Muscle layer of colon (tissue), 2 donors: ENCODE results near the gene DAPP1.
"Not testable (repeated sequence)": the region's sequence is repeated elsewhere in the genome, so short reads cannot be mapped to it uniquely, and the experiment has no call there.

ENCODE experiments used
- H3K27ac ChIP-seq: one replicate; pipeline ENCODE4 v1.7.0; 2013; ENCODE audit warnings: low read depth, mild to moderate bottlenecking, low read length, moderate library complexity
- H3K27me3 ChIP-seq, 2 donors: one replicate each; pipeline ENCODE4 v1.7.0; 2013; ENCODE audit warnings: low read length in 2 of 2, mild to moderate bottlenecking in 2 of 2; ENCODE audit not compliant: insufficient read depth in 2 of 2, control insufficient read depth in 1 of 2
- H3K36me3 ChIP-seq: one replicate; pipeline ENCODE4 v1.7.0; 2013; ENCODE audit warnings: mild to moderate bottlenecking, low read length; ENCODE audit not compliant: insufficient read depth
- H3K4me1 ChIP-seq: one replicate; pipeline ENCODE4 v1.7.0; 2013; ENCODE audit warnings: mild to moderate bottlenecking, low read length; ENCODE audit not compliant: insufficient read depth
- H3K4me3 ChIP-seq, 2 donors: one replicate each; pipeline ENCODE4 v1.7.0; 2013; ENCODE audit warnings: low read length in 2 of 2, low read depth in 1 of 2, mild to moderate bottlenecking in 1 of 2, moderate library complexity in 1 of 2
- H3K9ac ChIP-seq: one replicate; pipeline ENCODE4 v1.7.0; 2013; ENCODE audit warnings: low read length
- H3K9me3 ChIP-seq: one replicate; pipeline ENCODE4 v1.7.0; 2013; ENCODE audit warnings: mild to moderate bottlenecking, low read length
- donor health status: abdominal sarcoma.
- donor health status: Adenocarcinoma of cecum.

The DAPP1 gene

DNA sequence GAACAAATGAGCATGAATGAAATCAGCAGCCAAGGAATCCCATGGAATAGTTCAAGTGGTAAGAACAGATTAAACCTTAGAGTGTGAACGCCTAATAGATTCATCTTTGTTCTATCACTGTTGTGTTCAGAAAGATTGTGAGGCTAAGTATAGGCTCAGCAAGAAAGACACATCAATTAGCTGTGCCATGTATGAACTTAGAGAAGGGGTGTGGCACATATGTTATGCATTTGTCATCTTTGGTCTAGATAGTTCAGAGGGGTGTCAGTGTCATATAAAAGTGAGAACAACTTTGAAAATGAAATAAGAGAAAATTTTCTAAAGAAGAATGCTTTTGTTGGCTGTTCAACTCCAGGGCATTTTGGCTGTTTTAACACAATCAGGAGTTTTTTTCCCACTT, 9.4 kb downstream of the DAPP1 start:
- Histone ChIP-seq H3K36me3 (no peaks in the 10 kb centered on the region), H3K4me1 (no peaks in the 10 kb centered on the region), H3K9ac (no peak overlapping the region), H3K27ac (no peak overlapping the region), H3K9me3 (no peaks in the 10 kb centered on the region), H3K4me3 (no peak overlapping the region), H3K27me3 (no peaks in the 10 kb centered on the region)

DNA sequence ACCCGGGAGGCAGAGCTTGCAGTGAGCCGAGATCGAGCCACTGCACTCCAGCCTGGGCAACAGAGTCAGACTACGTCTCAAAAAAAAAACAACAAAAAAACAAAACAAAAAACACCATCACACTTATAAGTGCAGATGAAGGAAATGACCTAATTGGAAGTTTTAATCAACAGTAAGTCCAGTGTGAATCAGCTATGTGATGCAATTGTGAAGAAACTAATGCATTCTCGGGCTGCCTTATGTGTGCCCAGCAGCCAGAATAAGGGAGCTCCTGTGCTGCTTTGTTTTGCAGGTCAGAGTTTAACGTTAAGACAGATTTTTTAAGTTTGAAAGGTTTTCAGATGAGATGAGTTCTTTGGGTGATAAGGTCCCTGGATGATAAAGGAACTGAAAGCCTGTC, 10.8 kb downstream of the DAPP1 start:
- Histone ChIP-seq H3K4me1 (no peaks in the 10 kb centered on the region), H3K27me3 (no peaks in the 10 kb centered on the region), H3K27ac (no peak overlapping the region), H3K36me3 (no peaks in the 10 kb centered on the region), H3K9me3 (no peaks in the 10 kb centered on the region), H3K9ac (no peak overlapping the region), H3K4me3 (no peak overlapping the region)

DNA sequence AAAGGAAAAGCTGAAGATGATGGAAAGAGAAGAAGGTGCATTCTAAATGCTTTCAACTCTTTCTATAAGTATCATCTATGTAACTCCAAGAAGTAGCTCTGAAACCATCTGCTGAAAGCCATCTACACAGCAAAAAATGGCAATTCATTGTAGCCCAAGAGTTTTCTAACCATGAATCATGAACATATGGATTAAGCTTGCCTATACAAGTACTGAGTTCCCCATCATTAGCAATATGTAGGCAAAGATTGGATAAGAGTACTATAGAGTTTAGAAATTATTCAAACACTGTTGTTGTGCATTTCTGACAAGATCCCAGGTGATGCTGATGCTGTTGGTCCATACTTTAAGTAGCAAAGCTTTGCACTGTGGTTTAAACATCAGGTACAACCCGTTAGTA, 11.2 kb downstream of the DAPP1 start:
- Histone ChIP-seq H3K27me3 (no peaks in the 10 kb centered on the region), H3K4me3 (no peak overlapping the region), H3K36me3 (no peaks in the 10 kb centered on the region), H3K27ac (no peak overlapping the region), H3K9me3 (no peaks in the 10 kb centered on the region), H3K9ac (no peak overlapping the region), H3K4me1 (no peaks in the 10 kb centered on the region)

DNA sequence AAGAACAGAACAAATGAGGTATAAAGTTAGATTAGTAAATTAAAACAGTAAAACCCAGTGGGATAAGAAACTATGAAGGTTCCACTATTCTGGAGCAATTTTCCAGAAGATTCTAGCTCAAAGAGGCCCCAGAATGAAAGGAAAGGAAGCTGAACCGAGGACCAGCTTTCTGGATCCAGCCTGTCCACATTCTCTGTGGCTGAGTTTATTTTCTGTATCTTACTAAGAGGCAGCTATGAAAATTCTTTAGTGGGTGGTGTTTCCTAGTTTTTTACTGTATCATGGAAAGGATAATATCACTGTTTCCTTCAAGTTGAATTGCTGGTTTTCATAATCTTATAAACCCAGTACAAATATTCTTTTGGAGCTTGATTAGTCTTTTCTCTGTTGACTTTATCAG, 11.8 kb downstream of the DAPP1 start:
- no peak overlapping the region for H3K4me3 ChIP-seq
- H3K4me1 ChIP-seq: peaks cover 4% of the 10 kb centered on the region
- no peaks in the 10 kb centered on the region for H3K27me3 ChIP-seq
- no peak overlapping the region for H3K9ac ChIP-seq
- no peaks in the 10 kb centered on the region for H3K36me3 ChIP-seq
- H3K27ac ChIP-seq: no peak overlapping the region
- no peaks in the 10 kb centered on the region for H3K9me3 ChIP-seq

DNA sequence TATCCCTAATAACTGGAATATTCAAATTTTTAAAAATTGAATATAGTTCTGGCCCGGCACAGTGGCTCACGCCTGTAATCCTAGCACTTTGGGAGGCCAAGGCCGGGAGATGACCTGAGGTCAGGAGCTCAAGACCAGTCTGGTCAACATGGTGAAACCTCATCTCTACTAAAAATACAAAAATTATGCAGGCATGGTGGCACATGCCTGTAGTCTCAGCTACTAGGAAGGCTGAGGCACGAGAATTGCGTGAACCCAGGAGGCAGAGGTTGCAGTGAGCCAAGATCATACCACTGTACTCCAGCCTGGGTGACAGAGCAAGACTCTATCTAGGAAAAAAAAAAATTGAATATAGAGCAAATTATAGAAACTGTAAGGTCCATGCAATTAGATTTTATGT, 13.4 kb downstream of the DAPP1 start:
- H3K9me3 ChIP-seq, H3K4me3 ChIP-seq, H3K4me1 ChIP-seq, H3K27ac ChIP-seq, H3K9ac ChIP-seq, H3K27me3 ChIP-seq, H3K36me3 ChIP-seq: not testable (repeated sequence)

DNA sequence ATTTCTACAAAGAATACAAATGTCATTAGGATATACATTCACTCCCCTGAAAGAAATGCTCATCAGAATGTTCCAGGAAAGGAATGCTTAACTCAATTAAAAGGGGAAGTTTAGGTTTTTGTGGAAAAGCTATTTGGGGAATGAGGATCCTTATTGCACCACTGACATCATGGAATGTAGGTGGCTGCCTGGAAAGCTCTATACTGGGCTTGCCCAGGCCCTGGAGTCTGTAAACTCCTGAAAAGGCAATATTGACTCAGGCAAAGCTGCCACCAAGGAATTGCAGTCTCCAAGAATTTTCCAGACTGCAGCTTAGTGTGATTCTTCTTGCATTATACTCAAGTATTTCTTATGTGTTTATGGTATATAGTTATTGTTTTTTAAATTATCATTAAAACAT, 15.7 kb downstream of the DAPP1 start:
- H3K9me3 ChIP-seq: no peaks in the 10 kb centered on the region
- no peak overlapping the region for H3K9ac ChIP-seq
- no peak overlapping the region for H3K4me3 ChIP-seq
- no peaks in the 10 kb centered on the region for H3K36me3 ChIP-seq
- no peak overlapping the region for H3K27ac ChIP-seq
- H3K4me1 ChIP-seq: peaks cover 8% of the 10 kb centered on the region
- no peaks in the 10 kb centered on the region for H3K27me3 ChIP-seq

DNA sequence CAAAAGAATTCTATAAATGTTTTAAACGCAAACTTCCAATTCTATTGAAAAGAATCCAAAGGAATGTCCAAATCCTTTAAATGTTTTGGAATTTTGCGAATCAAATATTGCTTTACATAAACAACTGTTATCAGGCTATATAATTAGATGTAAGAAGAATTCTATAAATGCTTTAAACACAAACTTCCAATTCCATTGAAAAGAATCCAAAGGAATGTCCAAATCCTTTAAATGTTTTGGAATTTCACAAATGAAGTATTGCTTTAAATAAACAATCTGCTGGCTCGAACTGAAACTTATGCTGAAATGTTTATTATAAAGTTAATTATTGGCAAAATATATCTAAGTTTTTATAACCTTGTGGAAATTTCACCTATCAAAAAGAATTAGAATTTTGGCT, 16.1 kb downstream of the DAPP1 start:
- Histone ChIP-seq H3K36me3 (no peaks in the 10 kb centered on the region), H3K27ac (no peak overlapping the region), H3K9me3 (no peaks in the 10 kb centered on the region), H3K4me1 (peaks cover 8% of the 10 kb centered on the region), H3K4me3 (no peak overlapping the region), H3K27me3 (no peaks in the 10 kb centered on the region), H3K9ac (no peak overlapping the region)

DNA sequence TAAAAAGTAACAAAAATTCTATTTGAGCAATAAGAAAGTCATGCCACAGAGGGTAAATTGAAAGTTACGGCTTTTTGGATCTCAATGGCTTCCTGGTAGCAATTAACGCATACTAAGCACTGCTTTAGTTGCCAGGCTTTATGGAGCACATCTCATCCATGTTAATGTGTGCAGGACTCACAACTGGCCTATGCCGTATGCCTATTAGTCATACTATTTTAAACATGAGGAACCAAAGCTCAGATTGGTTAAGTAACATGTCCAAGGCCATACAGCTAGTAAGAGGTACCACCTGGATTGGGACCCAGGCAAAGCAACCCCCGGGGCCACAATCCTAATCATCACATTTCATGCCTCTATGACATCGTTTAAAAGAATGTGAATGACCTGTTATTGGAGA, 17.1 kb downstream of the DAPP1 start:
- Histone ChIP-seq H3K36me3 (no peaks in the 10 kb centered on the region), H3K27ac (no peak overlapping the region), H3K27me3 (no peaks in the 10 kb centered on the region), H3K4me1 (peaks cover 8% of the 10 kb centered on the region), H3K4me3 (no peak overlapping the region), H3K9ac (no peak overlapping the region), H3K9me3 (no peaks in the 10 kb centered on the region)

DNA sequence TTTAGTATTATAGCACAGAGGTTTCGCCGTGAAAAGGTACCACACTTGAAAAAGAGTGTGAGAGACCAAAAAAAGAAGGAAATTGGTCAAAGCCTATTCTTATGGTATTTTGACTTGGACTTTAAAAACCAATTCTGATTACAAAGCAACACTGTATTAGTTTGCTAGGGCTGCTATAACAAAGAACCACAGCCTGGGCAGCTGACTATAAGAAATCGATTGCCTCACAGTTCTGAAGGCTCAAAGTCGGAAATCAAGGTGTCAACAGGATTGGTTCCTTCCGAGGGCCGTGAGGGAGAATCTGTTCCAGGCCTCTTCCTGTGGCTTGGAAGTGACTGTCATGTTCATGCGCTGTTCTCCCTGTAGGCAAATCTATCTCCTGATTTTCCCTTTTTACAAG, 17.9 kb downstream of the DAPP1 start:
- Histone ChIP-seq H3K27ac (no peak overlapping the region), H3K27me3 (no peaks in the 10 kb centered on the region), H3K36me3 (no peaks in the 10 kb centered on the region), H3K9me3 (no peaks in the 10 kb centered on the region), H3K9ac (no peak overlapping the region), H3K4me3 (no peak overlapping the region), H3K4me1 (peaks cover 8% of the 10 kb centered on the region)

DNA sequence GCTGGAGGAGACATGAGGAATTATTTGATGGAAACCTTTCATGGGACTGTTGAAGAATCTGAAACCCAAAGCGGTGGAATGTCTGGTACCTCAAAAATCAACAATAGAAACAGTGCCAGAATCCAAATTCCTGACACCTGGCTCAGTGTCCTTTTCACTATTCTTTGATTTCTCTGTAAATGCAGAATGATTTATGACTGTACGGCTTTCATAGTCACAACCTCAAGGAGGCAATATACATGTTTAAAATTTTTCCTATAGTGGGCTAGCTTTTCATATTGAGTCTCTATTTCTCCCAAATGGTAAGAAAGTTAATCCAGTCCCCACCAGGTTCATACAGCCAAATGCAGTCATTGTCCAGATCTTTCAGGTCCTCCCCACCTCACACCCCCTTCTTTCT, 19.3 kb downstream of the DAPP1 start:
- Histone ChIP-seq H3K36me3 (no peaks in the 10 kb centered on the region), H3K27me3 (no peaks in the 10 kb centered on the region), H3K4me1 (peaks cover 8% of the 10 kb centered on the region), H3K27ac (no peak overlapping the region), H3K4me3 (no peak overlapping the region), H3K9ac (no peak overlapping the region), H3K9me3 (no peaks in the 10 kb centered on the region)

DNA sequence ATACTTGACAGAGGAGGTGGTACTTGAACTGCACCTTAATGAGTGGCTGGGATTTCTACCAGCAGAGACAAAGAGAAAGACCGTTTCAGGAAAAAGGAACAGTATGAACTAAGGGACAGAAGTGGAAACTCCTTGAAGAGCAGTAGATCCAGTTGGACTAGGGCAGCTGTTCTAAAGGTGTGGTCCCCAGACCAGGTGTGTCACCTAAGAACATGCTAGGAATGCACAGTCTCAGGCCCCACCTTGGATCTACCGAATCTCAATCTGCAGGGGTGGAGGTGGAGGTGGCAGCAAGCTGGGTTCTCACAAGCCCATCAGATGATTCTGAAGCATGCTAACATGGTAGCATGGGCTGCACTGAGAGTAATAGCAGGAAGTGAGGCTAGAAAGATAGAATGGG, 22.3 kb downstream of the DAPP1 start:
- Histone ChIP-seq H3K9me3 (no peaks in the 10 kb centered on the region), H3K36me3 (no peaks in the 10 kb centered on the region)

DNA sequence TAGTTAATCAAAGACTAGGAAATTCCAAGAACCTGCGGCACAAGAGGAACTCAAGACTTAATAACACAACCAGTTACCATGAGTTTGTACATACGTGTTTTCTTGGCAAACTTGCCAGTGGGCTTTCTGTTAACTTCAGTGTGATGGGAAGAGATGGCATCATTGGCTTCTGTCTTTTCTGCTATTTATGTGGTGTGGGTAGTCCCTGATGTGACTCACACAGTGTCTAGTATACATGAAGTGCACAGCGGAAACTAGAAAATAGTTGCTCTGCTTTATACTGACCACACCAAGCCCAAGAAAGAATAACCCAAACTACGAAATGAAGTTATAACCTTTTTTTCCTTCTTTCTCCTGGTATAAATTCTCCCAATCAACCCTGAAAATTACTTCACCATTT, 24.5 kb downstream of the DAPP1 start:
- Histone ChIP-seq H3K9me3 (no peaks in the 10 kb centered on the region), H3K27ac (no peak overlapping the region), H3K4me1 (no peaks in the 10 kb centered on the region), H3K4me3 (no peak overlapping the region), H3K27me3 (no peaks in the 10 kb centered on the region), H3K36me3 (no peaks in the 10 kb centered on the region), H3K9ac (no peak overlapping the region)

More for the DNA sequence above, 22.3 kb downstream of the DAPP1 start:
- Histone ChIP-seq H3K27me3 (no peaks in the 10 kb centered on the region), H3K9ac (no peak overlapping the region), H3K4me1 (no peaks in the 10 kb centered on the region), H3K4me3 (no peak overlapping the region), H3K27ac (no peak overlapping the region)
